GM23338 (cell line): Measurements from ENCODE around the gene COL6A3. TPM values are rescaled to one million over a fixed set of nuclear protein-coding genes. Genes with fewer than 3 reads are reported as not detected.

Experiments used
- ATAC-seq: fragments of 200-7000 bp; cut with Tn5 transposase; 3 replicates; pipeline ENCODE4 v1.9.1; 2020
- DNase-seq: peaks from one replicate; pipeline ENCODE4 v3.0.0-alpha.2; 2015; ENCODE audit warnings: low spot score
- H2AFZ ChIP-seq: fragments of 200-600 bp; sonication (generic); 2 replicates; pipeline ENCODE4 v1.8.0; 2016; ENCODE audit warnings: antibody characterized with exemption, mild to moderate bottlenecking, moderate library complexity
- H3F3A ChIP-seq: fragments of 200-600 bp; sonication (generic); replicated peaks from 2 replicates; pipeline ENCODE4 v1.8.0; 2017; ENCODE audit warnings: antibody characterized with exemption, mixed run types, low read depth
- H3K27ac ChIP-seq: fragments of 200-600 bp; sonication (generic); 2 replicates; pipeline ENCODE4 v1.6.1; 2016; ENCODE audit warnings: low read depth
- H3K27me3 ChIP-seq: fragments of 200-600 bp; sonication (generic); 2 replicates; pipeline ENCODE4 v1.8.0; 2016; ENCODE audit warnings: mild to moderate bottlenecking, mixed run types, moderate library complexity; ENCODE audit not compliant: insufficient read depth
- H3K36me3 ChIP-seq: fragments of 200-600 bp; sonication (generic); 2 replicates; pipeline ENCODE4 v1.8.0; 2016; ENCODE audit warnings: mild to moderate bottlenecking; ENCODE audit not compliant: insufficient read depth
- H3K4me1 ChIP-seq: fragments of 200-600 bp; sonication (generic); 2 replicates; pipeline ENCODE4 v1.8.0; 2016; ENCODE audit warnings: mild to moderate bottlenecking, moderate library complexity; ENCODE audit not compliant: insufficient read depth
- H3K4me2 ChIP-seq: fragments of 200-600 bp; sonication (generic); 2 replicates; pipeline ENCODE4 v1.7.1; 2017; ENCODE audit warnings: mixed run types
- H3K4me3 ChIP-seq: fragments of 200-600 bp; sonication (generic); 2 replicates; pipeline ENCODE4 v1.6.1; 2016; ENCODE audit warnings: mixed run types
- H3K79me2 ChIP-seq: fragments of 200-600 bp; sonication (generic); replicated peaks from 2 replicates; pipeline ENCODE4 v1.8.0; 2017; ENCODE audit warnings: mild to moderate bottlenecking; ENCODE audit not compliant: insufficient read depth
- H3K9me2 ChIP-seq: fragments of 200-600 bp; sonication (generic); 2 replicates; pipeline ENCODE4 v1.8.0; 2017; ENCODE audit not compliant: insufficient read depth
- H4K20me1 ChIP-seq: fragments of 200-600 bp; sonication (generic); replicated peaks from 2 replicates; pipeline ENCODE4 v1.8.0; 2017; ENCODE audit warnings: mild to moderate bottlenecking; ENCODE audit not compliant: insufficient read depth
- H3K27ac Mint-ChIP-seq: 2 replicates; pipeline ENCODE4 v1.8.0; 2020; ENCODE audit warnings: inconsistent platforms, mild to moderate bottlenecking, moderate library complexity, mixed read lengths
- H3K27me3 Mint-ChIP-seq: 3 replicates; pipeline ENCODE4 v1.8.0; 2022; ENCODE audit warnings: low read depth, mild to moderate bottlenecking, moderate library complexity, mixed read lengths, inconsistent platforms; ENCODE audit not compliant: insufficient read depth, poor library complexity
- H3K36me3 Mint-ChIP-seq: 3 replicates; pipeline ENCODE4 v1.8.0; 2021; ENCODE audit warnings: low read depth, mild to moderate bottlenecking, inconsistent platforms, moderate library complexity, mixed read lengths
- H3K4me1 Mint-ChIP-seq: 3 replicates; pipeline ENCODE4 v1.8.0; 2020; ENCODE audit warnings: mild to moderate bottlenecking, inconsistent platforms, mixed read lengths
- H3K4me3 Mint-ChIP-seq: 3 replicates; pipeline ENCODE4 v1.8.0; 2021; ENCODE audit warnings: moderate library complexity, mild to moderate bottlenecking, inconsistent platforms, mixed read lengths
- H3K9me3 Mint-ChIP-seq: 3 replicates; pipeline ENCODE4 v1.8.0; 2020; ENCODE audit warnings: moderate library complexity, mild to moderate bottlenecking, inconsistent platforms, mixed read lengths
- CREB1 ChIP-seq: fragments of 250-450 bp; sonication (Bioruptor Pico); IDR thresholded peaks from 2 replicates; pipeline ENCODE4 v1.5.0; 2020; ENCODE audit warnings: low read depth, mild to moderate bottlenecking, moderate library complexity
- EZH2 ChIP-seq: fragments of 200-600 bp; sonication (generic); IDR thresholded peaks from one replicate; pipeline ENCODE4 v1.8.0; 2017; ENCODE audit warnings: antibody characterized with exemption, mild to moderate bottlenecking, low read depth; ENCODE audit not compliant: unreplicated experiment
- EZH2phosphoT487 ChIP-seq: fragments of 200-600 bp; sonication (generic); IDR thresholded peaks from one replicate; pipeline ENCODE4 v1.8.1; 2018; ENCODE audit warnings: antibody characterized with exemption; ENCODE audit not compliant: unreplicated experiment
- JUNB ChIP-seq: IDR thresholded peaks from one replicate; pipeline ENCODE4 v1.6.1; 2016; ENCODE audit warnings: antibody characterized with exemption; ENCODE audit not compliant: unreplicated experiment
- NANOG ChIP-seq: IDR thresholded peaks from 2 replicates; pipeline ENCODE4 v1.6.1; 2016; ENCODE audit warnings: antibody characterized with exemption, borderline replicate concordance
- POLR2AphosphoS5 ChIP-seq: IDR thresholded peaks from 2 replicates; pipeline ENCODE4 v1.6.1; 2016; ENCODE audit warnings: antibody characterized with exemption, low read depth
- STAT1 ChIP-seq: IDR thresholded peaks from one replicate; pipeline ENCODE4 v1.6.1; 2016; ENCODE audit warnings: antibody characterized with exemption; ENCODE audit not compliant: unreplicated experiment
- ZNF114 ChIP-seq: fragments of 250-450 bp; sonication (Bioruptor Pico); IDR thresholded peaks from 2 replicates; pipeline ENCODE4 v1.5.0; 2020; ENCODE audit warnings: mild to moderate bottlenecking, moderate library complexity
- ZNF331 ChIP-seq: fragments of 250-450 bp; sonication (Bioruptor Pico); IDR thresholded peaks from 2 replicates; pipeline ENCODE4 v1.5.0; 2020; ENCODE audit warnings: low read depth, mild to moderate bottlenecking, moderate library complexity
- polyA plus RNA-seq: library from polyadenylated mRNA; unstranded; fragments of >200 nt; fragmentation: Nextera tagmentation; extraction: Ambion mirVana; gene quantifications from 2 replicates; pipeline ENCODE4 v1.2.1, GENCODE V29; 2016
- total RNA-seq: library from RNA; depleted of rRNA; stranded (reverse); fragments of >200 nt; shearing (Covaris generic); gene quantifications from 2 replicates; pipeline ENCODE4 v1.2.3, GENCODE V29; 2014
- TF ChIP-seq, protein P1 (sequence below): IDR thresholded peaks from one replicate; pipeline ENCODE4 v1.6.1; 2018; ENCODE audit warnings: antibody characterized with exemption; ENCODE audit not compliant: unreplicated experiment
- TF ChIP-seq, protein P2 (sequence below), 2 experiments: fragments of 200-600 bp in 1 of 2; sonication (generic) in 1 of 2; conservative IDR thresholded peaks; 2 replicates each; pipeline versions ENCODE4 v1.5.1 to v1.6.1; 2016 to 2017; ENCODE audit warnings: antibody characterized with exemption in 2 of 2, low read depth in 2 of 2, mild to moderate bottlenecking in 2 of 2, moderate library complexity in 1 of 2
- TF ChIP-seq, protein P3 (sequence below): fragments of 250-450 bp; sonication (Bioruptor Pico); IDR thresholded peaks from 2 replicates; pipeline ENCODE4 v1.5.0; 2020; ENCODE audit warnings: mild to moderate bottlenecking, moderate library complexity
- TF ChIP-seq, protein P4 (sequence below): IDR thresholded peaks from 2 replicates; pipeline ENCODE4 v1.6.1; 2016; ENCODE audit warnings: antibody characterized with exemption

Gene COL6A3
- total and polyA plus RNA-seq, 2 experiments from 2014 or later: 1.2 to 7.3 TPM

DNA sequence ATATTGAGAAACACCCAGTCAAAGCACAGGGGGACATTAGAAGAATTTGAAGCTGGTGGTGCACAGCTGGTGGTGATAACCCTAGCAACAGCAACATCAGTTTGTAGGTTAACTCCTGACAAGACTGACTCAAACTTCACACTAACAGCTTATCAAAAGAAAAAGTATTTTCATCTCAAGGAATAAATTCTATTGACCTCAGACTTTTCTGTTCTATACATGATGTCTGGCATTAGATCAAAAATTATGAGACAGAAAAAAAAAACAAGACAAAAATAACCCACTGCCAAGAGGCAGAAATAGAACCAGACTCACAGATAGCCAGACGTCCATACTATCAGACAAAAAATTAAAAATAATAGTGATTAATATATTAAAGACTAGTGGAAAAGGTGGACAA lies 126.1 kb downstream of the COL6A3 start:
- Mint-ChIP-seq H3K9me3 (peaks cover 2% of the 10 kb centered on the region; the same call in 1 of the 3 replicates), H3K27me3 (no peaks in the 10 kb centered on the region), H3K4me3 (no peak overlapping the region), H3K4me1 (no peaks in the 10 kb centered on the region), H3K27ac (no peak overlapping the region), H3K36me3 (no peaks in the 10 kb centered on the region)
- Histone ChIP-seq H3K4me3 (no peak overlapping the region), H3K4me1 (no peaks in the 10 kb centered on the region), H3K9me2 (peaks cover 26% of the 10 kb centered on the region), H3F3A (no peaks in the 10 kb centered on the region), H4K20me1 (no peaks in the 10 kb centered on the region), H3K4me2 (no peak overlapping the region), H3K27me3 (no peaks in the 10 kb centered on the region), H3K79me2 (no peaks in the 10 kb centered on the region), H2AFZ (no peak overlapping the region), H3K36me3 (no peaks in the 10 kb centered on the region), H3K27ac (no peak overlapping the region)
- ATAC-seq (no peak), DNase-seq (no peak)
- TF ChIP-seq NANOG (no peak), EZH2phosphoT487 (no peak), JUNB (no peak), ZNF114 (CRISPR knock-in tag) (no peak), STAT1 (no peak), EZH2 (no peak), CREB1 (CRISPR knock-in tag) (no peak), ZNF331 (no peak), POLR2AphosphoS5 (no peak)
- TF ChIP-seq, protein P1, sequence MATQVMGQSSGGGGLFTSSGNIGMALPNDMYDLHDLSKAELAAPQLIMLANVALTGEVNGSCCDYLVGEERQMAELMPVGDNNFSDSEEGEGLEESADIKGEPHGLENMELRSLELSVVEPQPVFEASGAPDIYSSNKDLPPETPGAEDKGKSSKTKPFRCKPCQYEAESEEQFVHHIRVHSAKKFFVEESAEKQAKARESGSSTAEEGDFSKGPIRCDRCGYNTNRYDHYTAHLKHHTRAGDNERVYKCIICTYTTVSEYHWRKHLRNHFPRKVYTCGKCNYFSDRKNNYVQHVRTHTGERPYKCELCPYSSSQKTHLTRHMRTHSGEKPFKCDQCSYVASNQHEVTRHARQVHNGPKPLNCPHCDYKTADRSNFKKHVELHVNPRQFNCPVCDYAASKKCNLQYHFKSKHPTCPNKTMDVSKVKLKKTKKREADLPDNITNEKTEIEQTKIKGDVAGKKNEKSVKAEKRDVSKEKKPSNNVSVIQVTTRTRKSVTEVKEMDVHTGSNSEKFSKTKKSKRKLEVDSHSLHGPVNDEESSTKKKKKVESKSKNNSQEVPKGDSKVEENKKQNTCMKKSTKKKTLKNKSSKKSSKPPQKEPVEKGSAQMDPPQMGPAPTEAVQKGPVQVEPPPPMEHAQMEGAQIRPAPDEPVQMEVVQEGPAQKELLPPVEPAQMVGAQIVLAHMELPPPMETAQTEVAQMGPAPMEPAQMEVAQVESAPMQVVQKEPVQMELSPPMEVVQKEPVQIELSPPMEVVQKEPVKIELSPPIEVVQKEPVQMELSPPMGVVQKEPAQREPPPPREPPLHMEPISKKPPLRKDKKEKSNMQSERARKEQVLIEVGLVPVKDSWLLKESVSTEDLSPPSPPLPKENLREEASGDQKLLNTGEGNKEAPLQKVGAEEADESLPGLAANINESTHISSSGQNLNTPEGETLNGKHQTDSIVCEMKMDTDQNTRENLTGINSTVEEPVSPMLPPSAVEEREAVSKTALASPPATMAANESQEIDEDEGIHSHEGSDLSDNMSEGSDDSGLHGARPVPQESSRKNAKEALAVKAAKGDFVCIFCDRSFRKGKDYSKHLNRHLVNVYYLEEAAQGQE: no peak
- TF ChIP-seq, protein P2, sequence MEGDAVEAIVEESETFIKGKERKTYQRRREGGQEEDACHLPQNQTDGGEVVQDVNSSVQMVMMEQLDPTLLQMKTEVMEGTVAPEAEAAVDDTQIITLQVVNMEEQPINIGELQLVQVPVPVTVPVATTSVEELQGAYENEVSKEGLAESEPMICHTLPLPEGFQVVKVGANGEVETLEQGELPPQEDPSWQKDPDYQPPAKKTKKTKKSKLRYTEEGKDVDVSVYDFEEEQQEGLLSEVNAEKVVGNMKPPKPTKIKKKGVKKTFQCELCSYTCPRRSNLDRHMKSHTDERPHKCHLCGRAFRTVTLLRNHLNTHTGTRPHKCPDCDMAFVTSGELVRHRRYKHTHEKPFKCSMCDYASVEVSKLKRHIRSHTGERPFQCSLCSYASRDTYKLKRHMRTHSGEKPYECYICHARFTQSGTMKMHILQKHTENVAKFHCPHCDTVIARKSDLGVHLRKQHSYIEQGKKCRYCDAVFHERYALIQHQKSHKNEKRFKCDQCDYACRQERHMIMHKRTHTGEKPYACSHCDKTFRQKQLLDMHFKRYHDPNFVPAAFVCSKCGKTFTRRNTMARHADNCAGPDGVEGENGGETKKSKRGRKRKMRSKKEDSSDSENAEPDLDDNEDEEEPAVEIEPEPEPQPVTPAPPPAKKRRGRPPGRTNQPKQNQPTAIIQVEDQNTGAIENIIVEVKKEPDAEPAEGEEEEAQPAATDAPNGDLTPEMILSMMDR (conservative IDR thresholded peaks at IDR 0.05; ENCODE audit: low read depth in 2 of 2): no peak
- TF ChIP-seq, protein P3, sequence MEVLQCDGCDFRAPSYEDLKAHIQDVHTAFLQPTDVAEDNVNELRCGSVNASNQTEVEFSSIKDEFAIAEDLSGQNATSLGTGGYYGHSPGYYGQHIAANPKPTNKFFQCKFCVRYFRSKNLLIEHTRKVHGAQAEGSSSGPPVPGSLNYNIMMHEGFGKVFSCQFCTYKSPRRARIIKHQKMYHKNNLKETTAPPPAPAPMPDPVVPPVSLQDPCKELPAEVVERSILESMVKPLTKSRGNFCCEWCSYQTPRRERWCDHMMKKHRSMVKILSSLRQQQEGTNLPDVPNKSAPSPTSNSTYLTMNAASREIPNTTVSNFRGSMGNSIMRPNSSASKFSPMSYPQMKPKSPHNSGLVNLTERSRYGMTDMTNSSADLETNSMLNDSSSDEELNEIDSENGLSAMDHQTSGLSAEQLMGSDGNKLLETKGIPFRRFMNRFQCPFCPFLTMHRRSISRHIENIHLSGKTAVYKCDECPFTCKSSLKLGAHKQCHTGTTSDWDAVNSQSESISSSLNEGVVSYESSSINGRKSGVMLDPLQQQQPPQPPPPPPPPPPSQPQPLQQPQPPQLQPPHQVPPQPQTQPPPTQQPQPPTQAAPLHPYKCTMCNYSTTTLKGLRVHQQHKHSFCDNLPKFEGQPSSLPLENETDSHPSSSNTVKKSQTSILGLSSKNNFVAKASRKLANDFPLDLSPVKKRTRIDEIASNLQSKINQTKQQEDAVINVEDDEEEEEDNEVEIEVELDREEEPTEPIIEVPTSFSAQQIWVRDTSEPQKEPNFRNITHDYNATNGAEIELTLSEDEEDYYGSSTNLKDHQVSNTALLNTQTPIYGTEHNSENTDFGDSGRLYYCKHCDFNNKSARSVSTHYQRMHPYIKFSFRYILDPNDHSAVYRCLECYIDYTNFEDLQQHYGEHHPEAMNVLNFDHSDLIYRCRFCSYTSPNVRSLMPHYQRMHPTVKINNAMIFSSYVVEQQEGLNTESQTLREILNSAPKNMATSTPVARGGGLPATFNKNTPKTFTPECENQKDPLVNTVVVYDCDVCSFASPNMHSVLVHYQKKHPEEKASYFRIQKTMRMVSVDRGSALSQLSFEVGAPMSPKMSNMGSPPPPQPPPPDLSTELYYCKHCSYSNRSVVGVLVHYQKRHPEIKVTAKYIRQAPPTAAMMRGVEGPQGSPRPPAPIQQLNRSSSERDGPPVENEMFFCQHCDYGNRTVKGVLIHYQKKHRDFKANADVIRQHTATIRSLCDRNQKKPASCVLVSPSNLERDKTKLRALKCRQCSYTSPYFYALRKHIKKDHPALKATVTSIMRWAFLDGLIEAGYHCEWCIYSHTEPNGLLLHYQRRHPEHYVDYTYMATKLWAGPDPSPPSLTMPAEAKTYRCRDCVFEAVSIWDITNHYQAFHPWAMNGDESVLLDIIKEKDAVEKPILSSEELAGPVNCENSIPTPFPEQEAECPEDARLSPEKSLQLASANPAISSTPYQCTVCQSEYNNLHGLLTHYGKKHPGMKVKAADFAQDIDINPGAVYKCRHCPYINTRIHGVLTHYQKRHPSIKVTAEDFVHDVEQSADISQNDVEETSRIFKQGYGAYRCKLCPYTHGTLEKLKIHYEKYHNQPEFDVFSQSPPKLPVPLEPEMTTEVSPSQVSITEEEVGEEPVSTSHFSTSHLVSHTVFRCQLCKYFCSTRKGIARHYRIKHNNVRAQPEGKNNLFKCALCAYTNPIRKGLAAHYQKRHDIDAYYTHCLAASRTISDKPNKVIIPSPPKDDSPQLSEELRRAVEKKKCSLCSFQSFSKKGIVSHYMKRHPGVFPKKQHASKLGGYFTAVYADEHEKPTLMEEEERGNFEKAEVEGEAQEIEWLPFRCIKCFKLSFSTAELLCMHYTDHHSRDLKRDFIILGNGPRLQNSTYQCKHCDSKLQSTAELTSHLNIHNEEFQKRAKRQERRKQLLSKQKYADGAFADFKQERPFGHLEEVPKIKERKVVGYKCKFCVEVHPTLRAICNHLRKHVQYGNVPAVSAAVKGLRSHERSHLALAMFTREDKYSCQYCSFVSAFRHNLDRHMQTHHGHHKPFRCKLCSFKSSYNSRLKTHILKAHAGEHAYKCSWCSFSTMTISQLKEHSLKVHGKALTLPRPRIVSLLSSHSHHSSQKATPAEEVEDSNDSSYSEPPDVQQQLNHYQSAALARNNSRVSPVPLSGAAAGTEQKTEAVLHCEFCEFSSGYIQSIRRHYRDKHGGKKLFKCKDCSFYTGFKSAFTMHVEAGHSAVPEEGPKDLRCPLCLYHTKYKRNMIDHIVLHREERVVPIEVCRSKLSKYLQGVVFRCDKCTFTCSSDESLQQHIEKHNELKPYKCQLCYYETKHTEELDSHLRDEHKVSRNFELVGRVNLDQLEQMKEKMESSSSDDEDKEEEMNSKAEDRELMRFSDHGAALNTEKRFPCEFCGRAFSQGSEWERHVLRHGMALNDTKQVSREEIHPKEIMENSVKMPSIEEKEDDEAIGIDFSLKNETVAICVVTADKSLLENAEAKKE (CRISPR knock-in tag): no peak
- TF ChIP-seq, protein P4, sequence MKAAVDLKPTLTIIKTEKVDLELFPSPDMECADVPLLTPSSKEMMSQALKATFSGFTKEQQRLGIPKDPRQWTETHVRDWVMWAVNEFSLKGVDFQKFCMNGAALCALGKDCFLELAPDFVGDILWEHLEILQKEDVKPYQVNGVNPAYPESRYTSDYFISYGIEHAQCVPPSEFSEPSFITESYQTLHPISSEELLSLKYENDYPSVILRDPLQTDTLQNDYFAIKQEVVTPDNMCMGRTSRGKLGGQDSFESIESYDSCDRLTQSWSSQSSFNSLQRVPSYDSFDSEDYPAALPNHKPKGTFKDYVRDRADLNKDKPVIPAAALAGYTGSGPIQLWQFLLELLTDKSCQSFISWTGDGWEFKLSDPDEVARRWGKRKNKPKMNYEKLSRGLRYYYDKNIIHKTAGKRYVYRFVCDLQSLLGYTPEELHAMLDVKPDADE: no peak
